GM18505 (cell line): ENCODE measurements around the gene POLR1A.
A peak's percentile ranks its signal among the peaks of the same experiment; 100 is the strongest.

ENCODE experiments used
- ATAC-seq: cut with Tn5 transposase; IDR thresholded peaks from one replicate; pipeline ENCODE4 v1.9.1; 2021; ENCODE audit not compliant: unreplicated experiment
- POLR2A ChIP-seq: IDR thresholded peaks from 4 replicates; pipeline ENCODE4 v1.6.1; 2011; ENCODE audit warnings: borderline replicate concordance; ENCODE audit not compliant: insufficient read depth, insufficient read length; ENCODE audit errors: extremely low read depth

POLR1A gene

GRCh38 chr2:86045541-86045940 is 60.1 kb downstream of the POLR1A start:
- ATAC-seq = no peak
- no peak for TF ChIP-seq POLR2A

- no peak for TF ChIP-seq POLR2A
These were observed 61.1 kb downstream of the POLR1A start for GRCh38 chr2:86044614-86045013.

GRCh38 chr2:86044045-86044444 is 61.6 kb downstream of the POLR1A start:
- no peak for ATAC-seq
- no peak for TF ChIP-seq POLR2A

More at GRCh38 chr2:86044614-86045013, 61.1 kb downstream of the POLR1A start:
- ATAC-seq = no peak

GRCh38 chr2:86042256-86043168 is 63.2 kb downstream of the POLR1A start:
- no peak for ATAC-seq
- no peak for TF ChIP-seq POLR2A

- no peak for TF ChIP-seq POLR2A
- ATAC-seq = no peak
These were observed 65.6 kb downstream of the POLR1A start for GRCh38 chr2:86039963-86040655.

GRCh38 chr2:86039178-86039962 is 66.3 kb downstream of the POLR1A start:
- ATAC-seq = no peak
- TF ChIP-seq POLR2A = no peak

GRCh38 chr2:86038291-86039081 is 67.2 kb downstream of the POLR1A start:
- ATAC-seq = no peak
- no peak for TF ChIP-seq POLR2A

GRCh38 chr2:86037795-86038192 is 67.9 kb downstream of the POLR1A start:
- no peak for ATAC-seq
- TF ChIP-seq POLR2A = no peak

- no peak for ATAC-seq
These were observed 68.4 kb downstream of the POLR1A start for GRCh38 chr2:86037141-86037794.

GRCh38 chr2:86036669-86037138 is 69.0 kb downstream of the POLR1A start:
- ATAC-seq = no peak

More at GRCh38 chr2:86037141-86037794, 68.4 kb downstream of the POLR1A start:
- no peak for TF ChIP-seq POLR2A

GRCh38 chr2:86035883-86036668 is 69.6 kb downstream of the POLR1A start:
- no peak for TF ChIP-seq POLR2A

More at GRCh38 chr2:86036669-86037138, 69.0 kb downstream of the POLR1A start:
- peak; percentile 71 for TF ChIP-seq POLR2A

GRCh38 chr2:86035376-86035882 is 70.3 kb downstream of the POLR1A start:
- ATAC-seq = no peak
- no peak for TF ChIP-seq POLR2A

More at GRCh38 chr2:86035883-86036668, 69.6 kb downstream of the POLR1A start:
- ATAC-seq = peak; percentile 71
